GM12878 (cell line): Measurements from ENCODE around the gene RAP1GDS1. TPM values are rescaled to one million over a fixed set of nuclear protein-coding genes. Genes with fewer than 3 reads are reported as not detected.

ENCODE experiments used
- ATAC-seq: fragments of 200-7000 bp; cut with Tn5 transposase; 3 replicates; pipeline ENCODE4 v1.9.1; 2020; ENCODE audit warnings: mild to moderate bottlenecking, moderate library complexity
- BruUV-seq: library from RNA; stranded (reverse); fragments of 400-500 nt; replicated peaks from 2 replicates; lab custom pipeline; 2021; lab: Mats Ljungman, UMichigan
- CTCF ChIA-PET: fragments of 300-600 bp; sonication (Branson Sonifier 250); formaldehyde crosslinking; extraction: SDS; loops from one replicate; lab custom pipeline; 2021; ENCODE audit warnings: inconsistent platforms; lab: Yijun Ruan, JAX
- POLR2A ChIA-PET: fragments of 350-600 bp; formaldehyde crosslinking; extraction: SDS; loops from one replicate; lab custom pipeline; 2021; ENCODE audit warnings: inconsistent platforms; lab: Charles Lee
- RAD21 ChIA-PET: fragments of 300-600 bp; sonication (Branson Sonifier 250); formaldehyde crosslinking; loops from one replicate; lab custom pipeline; 2023; ENCODE audit warnings: antibody characterized with exemption; ENCODE audit not compliant: unreplicated experiment; lab: Charles Lee
- SMC1A ChIA-PET: fragments of 300-600 bp; sonication (Branson Sonifier 250); formaldehyde crosslinking; loops from one replicate; lab custom pipeline; 2023; ENCODE audit not compliant: unreplicated experiment, uncharacterized antibody; lab: Charles Lee
- DNase-seq: peaks from one replicate; pipeline ENCODE4 v3.0.0-alpha.2; 2011; ENCODE audit warnings: low read depth, low spot score
- FAIRE-seq: peaks from 3 replicates; lab custom pipeline; 2011; peaks lifted over from hg19 to GRCh38; lab: Jason Lieb, UNC
- H2AFZ ChIP-seq: 2 replicates; pipeline ENCODE4 v1.6.0; 2011; ENCODE audit warnings: low read depth, low read length, control low read depth; ENCODE audit not compliant: control insufficient read depth
- H3K27ac ChIP-seq: 2 replicates; pipeline ENCODE4 v1.5.1; 2011; ENCODE audit warnings: control low read depth; ENCODE audit not compliant: control insufficient read depth, insufficient read depth
- H3K27me3 ChIP-seq, 2 experiments: replicated peaks in 1 of 2; 2 replicates each; pipeline versions ENCODE4 v1.6.0 to v1.6.1; 2011; ENCODE audit warnings: low read length in 1 of 2; ENCODE audit not compliant: control insufficient read depth in 2 of 2, insufficient read depth in 2 of 2
- H3K36me3 ChIP-seq, 2 experiments: 2 replicates each; pipeline ENCODE4 v1.5.1; 2011; ENCODE audit warnings: low read length in 1 of 2; ENCODE audit not compliant: control insufficient read depth in 2 of 2, insufficient read depth in 2 of 2
- H3K4me1 ChIP-seq: 2 replicates; pipeline ENCODE4 v1.6.1; 2011; ENCODE audit warnings: mild to moderate bottlenecking, low read length, moderate library complexity, mixed read lengths; ENCODE audit not compliant: control insufficient read depth, insufficient read depth
- H3K4me2 ChIP-seq: 2 replicates; pipeline ENCODE4 v1.6.0; 2011; ENCODE audit warnings: control low read depth; ENCODE audit not compliant: control insufficient read depth, insufficient read depth
- H3K4me3 ChIP-seq: fragments of 200-600 bp; sonication (generic); 2 replicates; pipeline ENCODE4 v1.5.1; 2016
- H3K79me2 ChIP-seq: 2 replicates; pipeline ENCODE4 v1.6.0; 2011; ENCODE audit warnings: low read length; ENCODE audit not compliant: control insufficient read depth, insufficient read depth
- H3K9ac ChIP-seq: 2 replicates; pipeline ENCODE4 v1.8.0; 2011; ENCODE audit warnings: low read length, control low read depth, mixed read lengths; ENCODE audit not compliant: control insufficient read depth, insufficient read depth
- H3K9me3 ChIP-seq: replicated peaks from 3 replicates; pipeline ENCODE4 v1.5.1; 2011; ENCODE audit warnings: mild to moderate bottlenecking, low read length; ENCODE audit not compliant: control insufficient read depth, insufficient read depth
- H4K20me1 ChIP-seq: 2 replicates; pipeline ENCODE4 v1.6.0; 2011; ENCODE audit not compliant: control insufficient read depth, insufficient read depth
- BACH1 ChIP-seq: fragments of 450-650 bp; IDR thresholded peaks from 2 replicates; pipeline ENCODE4 v1.6.1; 2017; ENCODE audit warnings: mild to moderate bottlenecking, borderline replicate concordance
- BMI1 ChIP-seq: fragments of 450-650 bp; IDR thresholded peaks from 2 replicates; pipeline ENCODE4 v1.6.1; 2016; ENCODE audit warnings: mild to moderate bottlenecking, moderate library complexity, borderline replicate concordance
- CBFB ChIP-seq: IDR thresholded peaks from 2 replicates; pipeline ENCODE4 v1.6.1; 2016; ENCODE audit warnings: antibody characterized with exemption, low read depth
- CREM ChIP-seq: IDR thresholded peaks from 2 replicates; pipeline ENCODE4 v1.6.1; 2014; ENCODE audit warnings: antibody characterized with exemption, low read depth
- LARP7 ChIP-seq: fragments of 450-650 bp; IDR thresholded peaks from 2 replicates; pipeline ENCODE4 v1.6.1; 2017; ENCODE audit warnings: mild to moderate bottlenecking
- WGBS: methylation state at CpG from one replicate; pipeline ENCODE4 v1.1.6; 2016; ENCODE audit warnings: low lambda C conversion rate; ENCODE audit not compliant: insufficient replicate concordance, insufficient coverage; ENCODE audit errors: missing lambda C conversion rate; 5-methylcytosine and 5-hydroxymethylcytosine counted together
- in situ Hi-C: fragments of 300-500 bp; cut with MboI; formaldehyde crosslinking; loops from 9 replicates; pipeline ENCODE4 v1.14.3; 2018; ENCODE audit warnings: mixed read lengths
- intact Hi-C: fragments of 100-400 bp; cut with micrococcal nuclease; formaldehyde crosslinking; loops from one replicate; pipeline ENCODE4 v1.14.2; 2022; ENCODE audit not compliant: unreplicated experiment
- polyA plus RNA-seq, 11 experiments: library from polyadenylated mRNA; depleted of rRNA in 4 of 11; unstranded in 6 of 11; stranded (reverse) in 5 of 11; fragments of >200 nt; fragmentation: Nextera tagmentation in 4 of 11; fragmentation: Illumina TruSeq in 1 of 11; extraction: Ambion mirVana in 4 of 11; extraction: Trizol in 1 of 11; gene quantifications; 1 replicate in 1 of 11; 2 replicates in 10 of 11; pipeline versions ENCODE4 v1.2.1 to v1.2.3, GENCODE V29; 2011 to 2016; ENCODE audit warnings: inconsistent platforms in 2 of 11, missing spikeins in 2 of 11, low read depth in 1 of 11
- total RNA-seq, 4 experiments: library from RNA; depleted of rRNA in 3 of 4; stranded (reverse); fragments of >200 nt in 3 of 4; fragmentation: Illumina TruSeq in 1 of 4; extraction: Trizol in 1 of 4; gene quantifications; 2 replicates each; pipeline versions ENCODE4 v1.2.1 to v1.2.3, GENCODE V29; 2013 to 2021
- TF ChIP-seq, protein P1 (sequence below): fragments of 450-650 bp; IDR thresholded peaks from 2 replicates; pipeline ENCODE4 v1.6.1; 2017; ENCODE audit warnings: mild to moderate bottlenecking, low read depth, inconsistent platforms; ENCODE audit not compliant: poor library complexity, severe bottlenecking
- TF ChIP-seq, protein P2 (sequence below): fragments of 450-650 bp; IDR thresholded peaks from 2 replicates; pipeline ENCODE4 v1.6.1; 2017; ENCODE audit warnings: mild to moderate bottlenecking

The RAP1GDS1 gene
- total and polyA plus RNA-seq, 10 of the 15 experiments (the other 5 are each of a cell fraction or from before 2014, with no cell fraction given): 12.0 to 30.5 (median 20.7) TPM

DNA sequence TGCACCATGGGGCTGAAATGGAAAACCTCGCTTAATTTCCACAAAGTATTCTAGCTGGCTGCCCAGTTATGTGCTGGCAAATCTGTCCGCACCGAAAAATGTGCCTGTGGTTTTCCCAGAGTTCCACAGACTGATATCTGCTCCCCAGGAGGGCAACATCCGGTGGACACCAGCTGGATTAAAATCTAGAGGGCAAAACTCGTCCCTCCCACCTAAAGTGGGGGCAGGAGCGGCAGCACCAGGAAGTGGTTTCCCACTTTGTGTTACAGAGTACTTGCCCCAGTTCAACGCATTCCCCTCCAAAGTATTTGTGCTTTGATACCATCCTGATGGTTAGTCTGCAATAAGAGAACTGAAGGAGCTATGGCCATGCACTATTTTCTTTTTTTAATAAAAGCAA, 209.6 kb downstream of the RAP1GDS1 start:
- BruUV-seq: no TSS peak
- ChIA-PET CTCF (interaction anchor here (0.8 to 2.9 kb wide), 4 partner anchors 13 to 585 kb away, joined by 3 to 11 read pairs (median 3); partner anchors contain the start of gene METAP1), POLR2A (no interaction called here), SMC1A (interaction anchor here (0.8 to 2.6 kb wide), 7 partner anchors 11 to 585 kb away, joined by 3 to 17 read pairs (median 4); no protein-coding TSS in a partner anchor), RAD21 (interaction anchor here (1.3 kb wide), 1 partner anchor 12 kb away, joined by 3 read pairs; no protein-coding TSS in a partner anchor)
- TF ChIP-seq BACH1: no peak
- no peak for TF ChIP-seq CBFB
- TF ChIP-seq BMI1: no peak
- TF ChIP-seq, protein P1, sequence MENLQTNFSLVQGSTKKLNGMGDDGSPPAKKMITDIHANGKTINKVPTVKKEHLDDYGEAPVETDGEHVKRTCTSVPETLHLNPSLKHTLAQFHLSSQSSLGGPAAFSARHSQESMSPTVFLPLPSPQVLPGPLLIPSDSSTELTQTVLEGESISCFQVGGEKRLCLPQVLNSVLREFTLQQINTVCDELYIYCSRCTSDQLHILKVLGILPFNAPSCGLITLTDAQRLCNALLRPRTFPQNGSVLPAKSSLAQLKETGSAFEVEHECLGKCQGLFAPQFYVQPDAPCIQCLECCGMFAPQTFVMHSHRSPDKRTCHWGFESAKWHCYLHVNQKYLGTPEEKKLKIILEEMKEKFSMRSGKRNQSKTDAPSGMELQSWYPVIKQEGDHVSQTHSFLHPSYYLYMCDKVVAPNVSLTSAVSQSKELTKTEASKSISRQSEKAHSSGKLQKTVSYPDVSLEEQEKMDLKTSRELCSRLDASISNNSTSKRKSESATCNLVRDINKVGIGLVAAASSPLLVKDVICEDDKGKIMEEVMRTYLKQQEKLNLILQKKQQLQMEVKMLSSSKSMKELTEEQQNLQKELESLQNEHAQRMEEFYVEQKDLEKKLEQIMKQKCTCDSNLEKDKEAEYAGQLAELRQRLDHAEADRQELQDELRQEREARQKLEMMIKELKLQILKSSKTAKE: no peak
- no peak for TF ChIP-seq LARP7
- TF ChIP-seq CREM: no peak
- TF ChIP-seq, protein P2, sequence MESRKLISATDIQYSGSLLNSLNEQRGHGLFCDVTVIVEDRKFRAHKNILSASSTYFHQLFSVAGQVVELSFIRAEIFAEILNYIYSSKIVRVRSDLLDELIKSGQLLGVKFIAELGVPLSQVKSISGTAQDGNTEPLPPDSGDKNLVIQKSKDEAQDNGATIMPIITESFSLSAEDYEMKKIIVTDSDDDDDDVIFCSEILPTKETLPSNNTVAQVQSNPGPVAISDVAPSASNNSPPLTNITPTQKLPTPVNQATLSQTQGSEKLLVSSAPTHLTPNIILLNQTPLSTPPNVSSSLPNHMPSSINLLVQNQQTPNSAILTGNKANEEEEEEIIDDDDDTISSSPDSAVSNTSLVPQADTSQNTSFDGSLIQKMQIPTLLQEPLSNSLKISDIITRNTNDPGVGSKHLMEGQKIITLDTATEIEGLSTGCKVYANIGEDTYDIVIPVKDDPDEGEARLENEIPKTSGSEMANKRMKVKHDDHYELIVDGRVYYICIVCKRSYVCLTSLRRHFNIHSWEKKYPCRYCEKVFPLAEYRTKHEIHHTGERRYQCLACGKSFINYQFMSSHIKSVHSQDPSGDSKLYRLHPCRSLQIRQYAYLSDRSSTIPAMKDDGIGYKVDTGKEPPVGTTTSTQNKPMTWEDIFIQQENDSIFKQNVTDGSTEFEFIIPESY: no peak
- Histone ChIP-seq H3K27me3 (peaks cover 0 to 2% of the 10 kb centered on the region in 2 experiments; a peak in 1 of 4 replicates), H3K4me1 (no peaks in the 10 kb centered on the region), H3K9ac (no peak overlapping the region), H3K36me3 (no peaks in the 10 kb centered on the region), H3K27ac (no peak overlapping the region), H3K4me2 (no peak overlapping the region), H4K20me1 (no peaks in the 10 kb centered on the region), H3K9me3 (no peaks in the 10 kb centered on the region), H3K4me3 (no peak overlapping the region), H3K79me2 (no peaks in the 10 kb centered on the region), H2AFZ (no peak overlapping the region)
- 74% methylated on average over 7 of the region's 7 CpGs for WGBS
- in situ Hi-C loops: loop anchor here (25.0 kb wide), 1 partner anchor 941 kb away; no protein-coding TSS in a partner anchor
- no peak for DNase-seq
- no peak for FAIRE-seq
- intact Hi-C loops: no loop called here
- ATAC-seq: no peak
